NCI-H2107 (cell line): ENCODE results near the gene C10orf88.
"Not testable (repeated sequence)": the region's sequence is repeated elsewhere in the genome, so short reads cannot be mapped to it uniquely, and the experiment has no call there.

Experiments
- DNase-seq: peaks from one replicate; lab custom pipeline; 2025; lab: John Stamatoyannopoulos, UW

The C10orf88 gene

DNA sequence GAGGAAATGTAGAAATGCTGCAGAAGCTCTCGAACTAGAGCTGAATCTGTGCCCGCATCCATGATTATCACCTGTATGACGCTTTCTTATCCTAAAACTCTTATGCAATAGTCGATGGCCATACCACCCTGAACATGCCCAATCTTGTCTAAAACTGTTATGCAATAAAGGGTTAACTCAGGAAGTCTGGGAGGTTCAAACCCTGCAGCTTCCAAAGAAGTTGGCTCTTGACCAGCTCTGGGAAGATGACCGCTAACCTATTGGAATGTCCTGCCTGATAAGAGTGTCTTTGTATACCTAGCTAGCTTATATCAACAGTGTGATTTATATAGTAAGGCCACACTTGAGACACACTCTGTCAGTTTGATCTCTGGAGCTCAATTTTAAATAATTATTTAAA lies 3.4 kb upstream of the C10orf88 start:
- DNase-seq: no peak

DNA sequence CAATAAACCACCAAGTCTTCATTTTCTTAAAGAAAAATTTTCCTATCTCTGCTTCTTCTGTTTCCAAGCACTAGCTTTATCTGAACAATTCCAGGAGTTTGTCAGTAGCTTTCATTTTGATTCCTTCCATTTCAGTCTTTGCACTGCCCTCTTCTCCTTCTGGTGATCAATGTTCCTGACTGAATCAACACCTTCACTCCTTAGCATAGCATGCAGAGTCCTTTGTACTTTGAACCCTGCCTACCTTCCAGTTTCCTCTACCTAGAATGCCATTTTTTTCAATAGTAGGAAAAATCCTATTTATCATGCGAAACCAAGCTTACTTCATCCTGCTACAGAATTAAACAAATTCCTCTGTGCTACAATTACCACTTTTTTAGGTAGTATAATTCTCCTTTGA lies 1.9 kb upstream of the C10orf88 start:
- no peak for DNase-seq

DNA sequence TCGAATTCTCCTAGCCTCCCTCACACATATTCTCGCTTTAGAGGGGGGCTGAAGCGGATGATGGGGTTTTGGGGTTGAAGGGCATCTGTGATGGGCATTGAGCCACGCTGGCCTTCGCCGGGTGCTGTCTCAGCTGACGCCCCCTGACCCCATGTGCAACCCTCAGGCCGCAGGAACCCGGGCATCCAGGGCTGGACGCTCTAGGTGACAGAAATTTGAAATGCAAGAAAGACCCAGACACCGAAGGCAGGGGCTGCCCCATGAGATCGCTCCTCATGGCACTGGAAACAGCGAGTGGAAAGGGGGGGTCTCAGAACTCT lies 664 bp upstream of the C10orf88 start:
- DNase-seq: no peak

DNA sequence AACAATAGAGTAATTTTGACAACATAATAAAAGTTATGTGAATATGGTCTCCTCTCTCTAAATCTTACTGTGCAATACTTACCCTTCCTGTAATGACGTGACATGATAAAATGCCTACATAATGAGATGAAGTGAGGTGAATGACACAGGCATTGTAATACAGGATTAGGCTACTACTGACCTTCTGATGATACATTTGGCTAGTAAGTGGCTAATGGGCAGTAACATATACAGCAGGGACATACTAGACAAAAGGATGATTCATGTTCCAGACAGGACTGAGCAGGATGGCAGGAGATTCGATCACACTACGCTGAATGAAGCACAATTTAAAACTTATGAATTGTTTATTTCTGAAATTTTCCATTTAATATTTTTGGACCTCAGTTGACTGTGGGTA lies 4.7 kb downstream of the C10orf88 start:
- no peak for DNase-seq

DNA sequence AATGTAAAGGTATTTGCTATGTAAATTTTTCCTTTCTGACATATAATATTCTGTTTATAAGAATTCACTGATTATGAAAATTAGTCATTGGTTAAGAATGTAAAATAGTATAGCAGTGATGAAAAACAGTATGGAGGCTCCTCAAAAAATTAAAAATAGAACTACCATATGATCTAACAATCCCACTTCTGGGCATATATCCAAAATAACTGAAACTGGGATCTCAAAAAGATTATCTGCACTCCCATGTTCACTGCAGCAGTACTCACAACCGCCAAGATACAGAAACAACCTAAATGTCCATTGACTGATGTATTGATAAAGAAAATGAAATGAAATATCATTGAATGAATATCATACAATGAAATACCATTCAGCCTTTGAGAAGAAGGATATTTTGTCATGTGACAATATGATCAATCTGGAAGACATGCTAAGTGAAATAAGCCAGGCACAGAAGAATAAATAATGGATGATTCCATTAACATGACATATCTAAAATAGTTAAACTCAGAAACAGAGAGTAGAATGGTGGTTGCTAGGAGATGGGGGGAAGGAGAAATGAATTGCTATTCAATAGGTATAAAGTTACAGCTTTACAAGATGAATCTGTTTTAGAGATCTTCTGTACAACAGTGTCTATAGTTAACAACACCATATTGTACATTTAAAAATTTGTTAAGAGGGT lies 14.0 kb downstream of the C10orf88 start:
- no peak for DNase-seq

DNA sequence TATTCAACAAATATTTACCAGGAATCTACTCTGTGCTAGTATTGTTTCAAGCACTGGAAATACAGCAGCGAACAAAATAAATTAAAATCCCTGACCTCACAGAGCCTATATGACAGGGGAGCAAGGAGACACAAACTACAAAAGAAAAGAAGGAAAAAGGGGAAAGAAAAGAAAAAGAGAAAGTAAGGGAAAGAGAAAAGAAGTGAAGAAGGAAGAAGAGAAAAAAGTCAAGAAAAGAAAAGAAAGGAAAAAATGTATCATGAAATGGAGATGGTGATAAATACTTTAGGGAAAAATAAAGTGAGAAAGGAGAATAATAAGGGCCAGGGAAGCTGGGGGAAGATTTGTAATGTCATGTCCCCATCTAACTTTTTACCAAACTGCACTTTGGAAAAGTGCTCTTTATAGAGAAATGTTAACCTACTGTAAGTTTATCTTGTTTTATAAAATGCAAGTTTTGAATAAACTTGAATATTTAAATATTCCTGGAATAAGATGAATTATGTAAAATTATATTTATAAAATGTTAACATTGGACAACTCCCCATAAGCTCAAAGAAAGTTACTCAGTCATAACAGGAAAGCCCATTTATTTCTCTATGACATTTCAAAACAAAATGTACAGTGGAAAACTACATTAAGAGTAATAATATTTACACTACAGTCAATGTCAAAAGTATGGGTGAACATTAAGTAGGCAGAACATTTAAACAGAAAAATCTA lies 14.7 kb downstream of the C10orf88 start:
- DNase-seq: no peak

DNA sequence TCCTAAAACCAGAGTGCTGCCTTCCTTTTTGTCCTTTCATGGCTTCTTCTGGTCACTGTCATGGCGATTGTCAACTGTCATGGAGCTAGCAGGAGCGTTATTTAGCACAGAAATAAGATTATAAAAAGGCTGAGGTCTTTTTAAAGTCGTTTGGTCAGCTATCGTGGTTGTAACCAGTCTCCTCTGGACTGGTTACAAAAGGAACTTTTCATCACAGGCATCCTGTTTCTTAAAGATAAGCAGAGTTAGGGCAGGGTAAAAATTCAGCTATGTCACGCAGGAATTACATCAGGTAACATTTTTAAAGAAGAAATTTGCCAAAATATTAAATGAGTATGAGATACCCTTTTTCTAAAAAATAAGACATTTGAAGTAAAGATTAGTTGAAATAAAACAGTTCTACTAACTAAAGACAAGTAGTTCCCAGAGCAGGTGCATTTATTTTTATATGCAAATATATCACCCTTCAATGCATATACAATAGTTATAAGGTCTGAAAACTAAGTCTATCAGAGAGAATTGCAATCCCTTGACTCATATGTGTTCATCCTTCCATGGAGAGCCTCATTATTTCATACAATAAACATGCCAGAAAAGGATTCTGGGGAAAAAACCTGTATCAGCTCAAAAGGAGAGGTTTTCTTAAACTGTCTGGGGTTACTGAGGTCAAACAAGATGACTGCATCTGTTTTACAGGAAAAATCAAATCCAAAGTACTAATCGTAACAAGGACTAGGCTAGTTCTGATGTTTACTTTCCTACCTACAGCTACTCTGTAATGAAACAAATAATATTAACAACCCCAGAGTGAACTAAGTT lies 22.7 kb downstream of the C10orf88 start:
- DNase-seq: no peak

DNA sequence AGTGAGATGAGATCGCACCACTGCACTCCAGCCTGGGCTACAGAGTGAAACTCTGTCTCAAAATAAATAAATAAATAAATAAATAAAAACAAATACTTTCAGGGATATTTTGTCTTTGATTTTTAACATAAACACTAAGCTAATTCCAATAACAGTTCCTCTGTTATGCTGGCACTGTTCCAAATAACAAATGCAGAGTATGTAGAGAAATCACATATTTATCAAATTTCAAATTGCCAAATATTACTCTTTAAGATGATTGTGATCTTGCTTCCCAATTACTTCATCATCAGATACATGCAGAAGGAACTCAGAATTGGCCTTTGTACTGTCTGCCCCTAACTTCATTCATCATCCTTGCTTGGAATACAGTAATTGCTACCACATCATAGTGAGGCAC lies 23.9 kb downstream of the C10orf88 start:
- DNase-seq: no peak

DNA sequence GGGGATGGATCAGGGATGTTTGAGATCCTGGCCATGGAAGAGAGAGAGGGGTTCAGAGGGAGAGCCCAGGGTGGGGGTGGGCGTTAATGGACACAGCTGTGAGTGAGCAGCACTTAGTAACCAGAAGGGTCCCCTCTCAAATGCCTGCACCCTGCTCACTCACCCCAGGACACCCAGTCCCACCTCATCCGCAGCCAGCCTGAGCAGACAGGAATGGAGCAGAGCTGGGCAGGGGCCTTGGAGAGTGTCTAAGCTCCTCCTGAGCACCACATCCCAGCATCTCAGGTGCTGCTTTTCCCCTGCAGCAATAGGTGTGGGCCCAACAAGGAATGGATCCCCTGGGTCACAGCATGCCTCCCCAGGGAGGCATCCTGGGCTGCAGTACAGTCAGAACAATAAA lies 38.3 kb downstream of the C10orf88 start:
- DNase-seq: no peak

DNA sequence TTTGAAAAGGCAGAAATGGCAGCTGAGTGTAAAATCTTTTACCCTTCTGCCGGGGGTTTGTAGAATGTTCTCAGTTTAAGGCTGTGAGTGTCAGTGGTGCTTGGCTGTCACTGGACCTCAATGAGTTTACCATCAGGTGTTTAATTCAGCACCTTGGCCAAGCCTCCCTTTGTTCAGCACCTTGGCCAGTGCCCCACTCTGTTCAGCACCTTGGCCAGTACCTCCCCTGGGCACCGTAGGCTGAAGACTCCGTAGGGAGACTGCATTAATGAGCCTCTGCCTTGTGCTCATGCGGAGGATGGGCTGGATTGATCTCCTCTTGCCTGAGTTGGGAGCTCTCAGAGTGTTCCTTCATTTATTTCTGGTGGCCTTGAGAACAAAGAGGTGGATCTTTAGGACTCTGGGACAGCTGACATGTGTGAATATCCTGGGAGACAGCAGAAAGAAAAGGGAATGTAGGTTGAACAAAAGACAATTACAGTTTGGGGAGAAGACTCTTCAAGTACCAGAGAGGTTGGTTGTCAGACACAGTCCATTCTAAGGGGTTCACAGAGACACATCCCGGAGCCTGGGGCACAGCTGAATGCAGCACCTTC lies 42.0 kb downstream of the C10orf88 start:
- no peak for DNase-seq

DNA sequence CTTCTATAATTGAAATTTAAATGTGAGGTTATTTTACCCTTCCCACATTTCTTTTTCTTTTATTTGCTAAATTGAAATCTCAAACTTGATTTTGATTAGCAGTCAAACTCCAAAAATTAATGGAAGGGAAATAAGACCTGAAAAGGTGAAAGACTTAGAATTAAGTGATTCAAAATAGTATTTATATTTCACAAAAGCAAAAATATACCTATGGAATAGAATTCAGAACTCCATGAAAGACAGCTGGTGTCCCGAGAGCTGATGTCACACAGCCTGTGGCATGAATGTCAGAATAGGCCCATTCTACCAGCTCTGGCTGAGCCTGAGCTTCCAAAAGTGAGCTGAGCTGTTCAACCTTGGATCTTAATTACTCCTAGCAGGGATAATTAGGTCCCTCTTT lies 43.7 kb downstream of the C10orf88 start, which contains the start of gene FAM24A:
TSS of gene FAM24A (plus strand) at position 301 of the 400 bp plus-strand sequence. CDS start 1,025 bp downstream, outside the sequence.
- DNase-seq: no peak

DNA sequence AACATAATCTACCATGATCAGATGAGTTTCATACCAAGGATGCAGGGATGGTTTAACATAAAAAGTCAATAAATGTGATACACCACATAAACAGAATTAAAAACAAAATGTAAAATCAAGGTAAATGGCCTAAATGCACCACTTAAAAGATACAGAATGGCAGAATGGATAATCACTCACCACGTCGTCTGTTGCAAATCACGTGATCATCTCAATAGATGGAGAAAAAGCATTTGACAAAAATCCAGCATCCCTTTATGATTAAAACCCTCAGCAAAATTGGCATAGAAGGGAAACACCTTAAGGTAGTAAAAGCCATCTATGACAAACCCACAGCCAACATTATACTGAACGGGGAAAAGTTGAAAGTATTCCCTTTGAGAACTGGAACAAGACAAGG lies 50.2 kb downstream of the C10orf88 start:
- not testable (repeated sequence) for DNase-seq

DNA sequence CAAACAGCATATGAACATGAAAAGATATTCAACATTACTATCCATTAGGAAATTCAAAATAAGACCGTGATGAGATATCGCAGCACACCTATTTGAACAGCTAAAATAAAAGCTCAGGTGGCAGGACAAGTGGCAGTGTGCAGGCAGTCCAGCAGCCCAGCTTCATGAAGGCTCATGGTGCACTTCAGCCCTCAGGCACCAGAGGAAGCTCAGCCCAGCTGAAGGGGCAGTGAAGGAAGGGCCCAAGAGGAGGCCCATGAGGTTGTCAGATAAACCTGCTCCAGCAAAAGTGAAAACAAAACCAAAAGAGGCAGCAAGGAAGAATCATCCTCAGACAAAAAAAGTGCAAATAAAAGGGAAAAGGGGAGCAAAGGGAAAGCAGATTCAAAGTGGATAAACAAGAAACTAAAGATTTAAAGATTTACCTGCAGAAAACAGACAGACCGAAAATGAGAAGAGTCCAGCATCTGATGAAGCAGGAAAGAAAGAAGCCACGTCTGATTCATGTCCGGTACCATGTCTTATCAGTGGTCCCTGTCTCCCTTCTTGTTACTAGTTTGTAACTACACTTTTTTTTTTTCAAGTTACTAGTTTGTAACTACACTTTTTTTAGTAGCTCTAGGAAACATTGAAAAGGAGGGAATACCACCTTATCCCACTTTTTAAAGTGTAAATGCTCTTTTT lies 59.6 kb downstream of the C10orf88 start:
- no peak for DNase-seq

DNA sequence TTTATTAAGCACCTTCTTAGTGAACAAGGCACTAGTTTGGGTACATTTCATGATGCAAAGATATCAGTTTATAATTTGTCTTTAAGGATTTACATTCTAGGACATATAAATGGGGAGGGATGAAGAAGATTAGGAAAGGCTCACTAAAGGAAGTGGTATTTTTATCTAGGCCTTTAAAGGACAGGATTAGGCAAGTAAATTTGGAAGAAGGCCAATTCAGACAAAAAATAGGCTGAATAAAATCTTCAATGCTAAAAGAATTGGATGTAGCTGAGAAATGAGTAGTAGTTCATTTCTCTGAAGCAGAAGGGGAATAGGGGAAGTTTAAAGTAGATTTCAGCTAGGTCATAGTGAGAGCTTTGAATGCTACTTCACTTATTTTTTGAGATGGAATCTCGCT lies 69.9 kb downstream of the C10orf88 start:
- no peak for DNase-seq

DNA sequence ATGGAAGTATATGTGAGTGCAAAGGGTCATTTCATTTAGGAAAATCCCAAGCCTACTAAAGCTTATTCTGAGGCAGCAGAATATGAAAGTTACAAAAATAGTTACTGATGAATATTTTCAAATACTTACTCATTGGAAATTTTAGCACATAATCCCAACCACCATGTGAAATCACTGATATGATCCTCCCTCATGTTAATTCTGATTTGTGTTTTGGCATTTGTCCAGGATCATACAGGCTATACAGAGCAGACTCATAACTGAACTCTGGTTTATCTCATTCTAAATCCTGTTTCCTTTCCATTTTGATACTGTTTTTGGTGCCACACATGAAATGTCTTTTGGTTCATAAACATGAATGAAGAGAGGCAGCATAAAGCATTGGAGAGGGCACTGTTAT lies 71.3 kb downstream of the C10orf88 start:
- DNase-seq: no peak
